HTR-8/SVneo (cell line): ENCODE results near the gene SLC25A15.

ENCODE experiments used
- DNase-seq: peaks from one replicate; pipeline ENCODE4 v3.0.0; 2011; ENCODE audit warnings: low spot score, mixed read lengths; ENCODE audit not compliant: insufficient read length
- FAIRE-seq: peaks from 2 replicates; lab custom pipeline; 2011; peaks lifted over from hg19 to GRCh38; lab: Jason Lieb, UNC

SLC25A15 gene

DNA sequence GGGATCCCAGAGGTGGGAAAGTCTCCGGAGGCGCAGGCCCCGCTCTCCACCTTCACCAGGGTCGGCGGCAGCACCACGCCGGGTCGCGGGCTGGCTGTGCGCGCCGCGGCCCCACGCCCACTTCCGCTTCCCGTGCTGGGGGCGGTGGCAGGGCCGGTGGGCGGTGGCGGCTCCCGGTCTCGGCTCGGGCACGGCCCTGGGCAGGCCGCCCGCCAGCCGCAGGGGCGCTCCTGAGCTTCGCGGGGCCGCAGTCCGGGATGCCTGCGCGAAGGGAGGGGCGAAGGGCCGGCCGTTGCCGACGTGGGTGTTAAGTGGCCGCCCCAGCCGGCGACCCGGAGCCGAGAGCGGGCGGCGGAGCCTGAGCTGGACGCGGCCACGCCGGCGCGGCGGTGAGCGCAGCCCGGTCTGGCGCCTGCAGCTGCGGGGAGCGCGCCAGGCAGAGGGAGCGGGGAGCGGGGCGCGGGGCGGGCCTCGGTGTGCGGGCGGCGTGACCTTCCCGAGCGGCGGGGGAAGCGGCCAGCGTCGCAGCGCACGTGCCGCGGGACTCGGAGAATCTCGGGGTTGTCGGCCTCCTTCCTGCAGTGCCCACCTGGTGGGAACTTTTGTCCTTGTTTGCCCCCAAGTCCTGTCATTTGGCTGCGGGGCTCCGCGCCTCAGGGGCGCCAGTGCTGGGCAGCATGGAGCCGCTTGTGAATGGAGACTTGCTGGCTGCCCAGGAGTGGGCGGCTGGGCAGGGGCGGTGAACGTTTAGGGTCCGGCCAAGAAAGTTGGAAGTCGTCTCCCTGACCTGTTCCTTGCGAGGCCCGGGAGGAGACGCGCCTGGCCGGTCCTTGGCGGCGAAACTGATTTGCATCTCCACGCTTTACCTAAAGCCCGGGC, at the start of gene SLC25A15:
Gene SLC25A15, plus strand, starts transcription at position 337 of the 879 bp plus-strand sequence. CDS start 3,616 bp downstream, outside the sequence.
- peak; percentile 48 for DNase-seq
- FAIRE-seq: no peak

- no peak for DNase-seq
These were observed 40.1 kb upstream of the SLC25A15 start for GRCh38 chr13:40749327-40749726.

GRCh38 chr13:40755082-40755700, 34.2 kb upstream of the SLC25A15 start:
- no peak for FAIRE-seq
- no peak for DNase-seq

More at GRCh38 chr13:40749327-40749726, 40.1 kb upstream of the SLC25A15 start:
- FAIRE-seq: no peak

GRCh38 chr13:40756042-40756441, 33.4 kb upstream of the SLC25A15 start:
- FAIRE-seq: no peak
- DNase-seq: no peak

DNA sequence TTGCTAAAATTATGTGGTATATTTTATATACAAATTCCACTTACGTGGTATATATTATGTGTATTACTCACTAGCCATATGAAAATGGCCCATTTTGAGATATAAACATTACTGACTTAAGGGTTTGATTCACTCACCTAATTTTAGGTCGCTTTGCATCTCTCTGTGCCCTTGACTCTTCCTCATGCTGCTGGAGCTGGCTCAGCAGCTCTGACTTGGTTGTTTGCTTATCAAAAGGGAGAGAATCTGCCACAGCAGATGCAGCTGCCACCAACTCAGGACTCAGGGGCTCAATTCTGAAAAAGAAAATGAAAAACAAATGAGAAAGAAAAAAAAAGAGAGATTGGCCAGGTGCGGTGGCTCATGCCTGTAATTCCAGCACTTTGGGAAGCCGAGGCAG, 30.6 kb upstream of the SLC25A15 start:
- FAIRE-seq (no peak), DNase-seq (no peak)

GRCh38 chr13:40762849-40763248, 26.6 kb upstream of the SLC25A15 start:
- no peak for FAIRE-seq
- DNase-seq: no peak

DNA sequence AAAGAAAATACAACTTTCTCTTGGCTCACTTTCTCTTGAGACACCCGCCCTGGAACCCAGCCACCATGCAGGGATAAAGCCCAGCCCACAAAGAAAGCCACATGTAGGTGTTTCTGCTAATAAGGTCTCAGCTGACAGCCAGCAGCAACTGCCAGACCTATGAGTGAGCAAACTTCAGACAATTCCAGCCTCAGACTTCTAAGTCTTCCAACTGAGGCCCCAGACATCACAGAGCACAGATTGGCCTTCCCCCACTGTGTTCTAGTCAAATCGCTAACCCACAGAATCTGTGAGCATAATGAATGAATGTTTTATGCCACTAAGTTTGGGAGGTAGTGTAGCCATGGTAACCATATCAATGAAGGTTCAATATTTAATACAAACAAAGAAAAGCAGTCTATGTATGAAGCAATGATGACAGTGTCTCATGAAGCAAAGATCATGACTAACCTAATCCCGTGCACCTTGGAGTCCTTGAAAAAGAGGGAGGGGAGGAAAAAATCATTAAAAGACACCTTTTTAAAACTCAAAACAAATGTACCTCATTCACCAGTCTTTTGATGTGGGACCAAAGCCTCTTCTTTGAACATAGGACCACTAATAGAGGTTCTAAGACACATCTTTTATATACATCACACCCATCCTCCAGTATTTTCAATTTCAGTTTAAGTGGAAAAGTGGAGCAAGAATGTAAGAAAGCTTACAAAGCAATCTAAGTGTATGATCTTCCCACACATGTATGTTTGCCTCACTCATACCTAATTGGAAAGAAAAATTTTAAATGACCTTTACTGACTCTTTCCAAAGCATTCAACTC, 24.6 kb upstream of the SLC25A15 start:
- no peak for FAIRE-seq
- no peak for DNase-seq

DNA sequence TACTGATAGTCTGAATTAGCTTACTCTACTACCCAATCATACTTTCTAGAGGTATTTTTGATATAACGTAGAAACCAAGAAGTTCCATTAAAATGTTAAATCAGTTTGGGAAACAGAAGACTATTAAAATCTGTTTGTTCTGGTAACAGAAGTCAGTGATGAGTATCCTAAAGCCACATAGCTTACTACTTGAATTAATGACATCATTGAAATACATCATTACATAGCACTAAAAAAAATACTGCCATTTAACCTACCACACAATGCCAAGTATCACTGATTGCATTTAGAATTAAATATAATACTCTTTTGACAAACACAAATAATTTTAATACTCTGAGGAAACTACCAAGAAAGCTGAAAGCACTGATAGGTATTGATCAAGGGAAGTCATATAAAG, 23.8 kb upstream of the SLC25A15 start:
- FAIRE-seq (no peak), DNase-seq (no peak)

DNA sequence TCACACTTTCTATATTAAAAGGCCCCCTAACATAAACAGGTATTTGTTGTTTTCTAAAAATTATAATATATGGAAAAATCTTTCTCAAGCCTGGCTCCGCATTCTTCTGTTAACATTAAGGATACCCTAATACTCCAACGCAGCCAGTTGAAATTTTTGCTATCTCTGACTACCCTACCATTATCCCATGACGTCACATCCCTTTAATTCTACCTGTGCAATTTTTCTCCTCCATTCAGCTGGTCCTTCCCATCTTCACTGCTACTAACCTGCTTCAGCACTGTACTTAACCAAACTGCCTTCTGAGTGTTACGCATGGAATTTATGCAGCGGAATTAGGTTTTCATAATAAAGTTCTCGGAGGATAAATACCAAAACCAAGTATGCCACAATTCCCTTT, 19.4 kb upstream of the SLC25A15 start:
- DNase-seq (no peak), FAIRE-seq (no peak)

- DNase-seq: no peak
- no peak for FAIRE-seq
These were observed 18.8 kb upstream of the SLC25A15 start for GRCh38 chr13:40770609-40770933.

DNA sequence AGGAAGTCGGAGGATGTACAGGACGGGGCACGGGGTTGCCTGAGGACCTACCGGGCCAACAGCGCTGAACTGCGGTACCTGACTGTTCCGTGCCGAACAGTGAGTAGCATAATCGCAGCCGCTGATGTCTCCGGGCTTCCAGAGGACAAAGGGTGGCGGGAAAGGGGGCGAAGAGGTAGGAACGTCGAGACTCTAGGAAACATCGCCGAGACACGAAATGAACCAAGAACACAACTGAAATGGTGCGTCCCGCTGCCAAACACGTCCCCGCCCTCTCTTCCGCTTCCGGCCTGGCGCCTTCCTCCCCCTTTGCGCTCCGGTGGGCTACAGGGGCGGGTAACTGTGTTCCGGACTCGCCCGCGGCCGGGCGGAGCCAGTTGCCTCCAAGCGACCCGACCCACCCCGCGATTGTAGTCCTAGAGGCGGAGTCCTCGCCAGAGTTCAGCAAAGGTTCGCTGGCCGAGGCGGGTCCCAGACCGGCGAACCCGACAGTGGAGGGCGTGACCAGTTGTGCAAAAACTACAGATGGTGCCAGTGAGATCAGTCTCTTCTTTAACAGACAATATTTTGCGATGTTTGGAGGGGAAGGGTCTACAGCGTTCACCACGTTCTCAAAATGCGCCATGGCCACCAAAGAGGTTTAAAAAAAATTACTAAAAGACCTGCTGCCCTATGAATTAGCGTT, 18.3 kb upstream of the SLC25A15 start, which contains the start of gene MRPS31:
Gene MRPS31, minus strand, starts transcription at position 257 of the 685 bp plus-strand sequence. Its CDS starts 54 bp downstream, at position 203.
- DNase-seq (peak; percentile 86), FAIRE-seq (peak; percentile 9)

DNA sequence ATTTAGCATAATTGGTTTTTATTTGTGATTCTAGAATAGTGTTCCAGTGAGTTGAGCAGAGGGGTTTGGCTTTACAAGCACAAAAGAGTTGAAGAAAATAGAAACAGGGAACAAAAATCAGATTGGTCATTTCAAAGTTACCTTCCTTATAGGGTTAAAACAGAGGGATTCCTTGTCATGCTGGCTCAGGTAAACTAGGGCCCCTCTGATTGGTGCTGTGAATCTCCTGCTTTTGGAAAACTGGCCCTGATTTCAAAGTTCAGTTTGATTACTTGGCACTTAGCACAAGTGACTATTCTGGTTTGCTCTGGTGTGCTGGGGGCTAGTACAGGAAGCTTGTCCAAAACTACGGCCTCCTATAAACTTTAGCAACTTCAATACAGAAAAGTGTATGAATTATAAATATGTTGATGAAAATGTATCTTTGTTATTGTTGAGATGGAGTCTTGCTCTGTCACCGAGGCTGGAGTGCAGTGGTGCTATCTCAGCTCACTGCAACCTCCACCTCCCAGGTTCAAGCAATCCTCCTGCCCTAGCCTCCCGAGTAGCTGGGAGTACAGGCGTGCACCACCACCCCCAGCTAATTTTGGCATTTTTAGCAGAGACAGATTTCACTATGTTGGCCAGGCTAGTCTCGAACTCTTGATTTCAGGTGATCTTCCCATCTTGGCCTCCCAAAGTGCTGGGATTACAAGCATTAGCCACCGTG, 16.5 kb upstream of the SLC25A15 start:
- FAIRE-seq (no peak), DNase-seq (no peak)

- no peak for DNase-seq
- FAIRE-seq: no peak
These were observed 14.7 kb upstream of the SLC25A15 start for GRCh38 chr13:40774672-40775071.

DNA sequence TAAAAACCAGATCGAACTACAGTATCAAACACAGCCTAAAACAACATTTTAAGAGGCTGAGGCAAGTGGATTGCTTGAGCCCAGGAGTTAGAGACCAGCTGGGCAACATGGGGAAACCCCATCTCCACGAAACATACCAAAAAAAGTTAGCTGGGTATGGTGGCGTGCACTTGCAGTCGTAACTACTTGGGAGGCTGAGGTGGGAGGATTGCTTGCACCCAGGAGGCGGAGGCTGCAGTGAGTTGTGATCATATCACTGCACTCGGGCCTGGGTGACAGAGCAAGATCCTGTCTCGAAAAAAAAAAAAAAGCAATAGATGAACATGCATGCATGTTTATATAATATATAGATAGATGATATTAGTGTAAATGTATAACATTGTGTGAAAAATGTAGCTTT, 13.2 kb upstream of the SLC25A15 start:
- no peak for DNase-seq
- FAIRE-seq: no peak

DNA sequence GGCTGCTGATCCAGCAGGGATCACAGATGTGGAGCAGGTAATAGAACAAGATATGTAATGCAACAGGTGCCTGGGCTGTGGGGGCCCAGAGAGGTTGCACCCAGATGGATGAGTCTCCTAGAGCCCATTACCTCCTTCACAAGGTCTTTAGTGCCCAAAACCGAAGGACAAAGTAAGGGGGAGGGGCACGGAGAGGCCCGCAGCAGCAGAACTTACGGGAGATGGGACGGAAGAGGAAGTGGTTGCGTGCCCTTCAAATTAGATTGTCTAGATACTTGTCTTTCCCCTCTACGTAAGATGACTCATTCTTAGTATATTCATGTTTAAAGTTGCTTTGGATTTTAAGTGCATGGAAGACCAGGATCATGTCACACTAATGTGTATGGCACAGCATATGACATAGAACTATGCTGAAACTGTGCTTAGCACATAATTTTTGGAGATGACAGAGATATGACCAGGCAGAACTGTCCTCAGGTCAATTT, 12.7 kb upstream of the SLC25A15 start:
- DNase-seq: peak; percentile 9
- no peak for FAIRE-seq

DNA sequence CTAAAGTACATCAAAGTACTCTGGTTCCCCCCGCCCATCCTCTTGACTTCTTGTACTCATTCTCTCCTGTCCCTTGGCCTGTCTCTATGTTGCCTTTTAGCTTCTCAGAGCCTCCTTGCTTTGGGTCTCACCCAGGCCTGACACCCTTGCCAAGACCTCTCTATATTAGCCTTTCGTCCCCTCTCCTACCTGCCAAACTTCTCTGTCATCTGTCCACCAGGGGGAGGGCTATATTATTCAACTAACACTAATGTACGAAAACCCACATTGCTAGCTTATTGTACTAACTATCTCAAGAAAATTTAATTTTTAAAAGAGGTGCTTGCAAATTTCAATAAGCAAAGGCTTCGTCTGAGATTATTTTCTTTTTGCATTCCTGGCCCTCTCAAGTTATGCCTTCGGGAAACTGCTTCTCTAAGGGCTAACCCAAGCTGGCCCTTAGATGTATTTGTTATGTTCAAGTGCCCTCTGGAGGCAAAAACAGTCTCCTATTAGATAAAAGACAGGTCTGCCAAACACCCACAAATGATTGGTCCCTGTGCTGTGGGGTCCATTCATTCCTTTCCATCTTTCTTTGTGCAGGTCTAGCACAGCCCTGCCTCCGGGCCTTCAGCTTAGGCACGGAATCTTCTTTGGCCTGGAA, 12.1 kb upstream of the SLC25A15 start:
- DNase-seq (peak; percentile 30), FAIRE-seq (no peak)

- no peak for DNase-seq
- FAIRE-seq: no peak
These were observed 11.6 kb upstream of the SLC25A15 start for GRCh38 chr13:40777809-40778175.

DNA sequence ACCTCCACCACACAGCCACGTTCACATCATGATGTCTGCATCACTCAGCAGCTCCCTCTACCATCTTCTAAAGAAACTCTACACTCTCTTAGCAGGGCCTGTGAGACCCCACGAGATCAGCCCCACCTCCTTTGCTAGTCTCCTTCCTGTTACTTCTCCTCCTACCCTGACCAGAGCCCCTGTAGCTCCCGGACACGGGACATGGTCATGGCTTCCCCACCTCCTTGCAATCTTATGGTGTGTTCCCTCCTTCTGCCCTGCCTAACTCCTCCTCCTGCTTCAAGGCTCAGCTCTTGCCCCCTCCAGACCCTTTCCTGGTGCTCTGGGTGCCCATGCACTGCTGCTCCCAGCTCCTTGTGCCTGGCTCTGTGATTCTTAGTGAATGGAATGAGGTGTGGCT, 10.4 kb upstream of the SLC25A15 start:
- FAIRE-seq (no peak), DNase-seq (no peak)

- DNase-seq: no peak
- no peak for FAIRE-seq
These were observed 9.6 kb upstream of the SLC25A15 start for GRCh38 chr13:40779796-40780285.
